H1 (cell line): ENCODE measurements around the gene ENTPD8. TPM values are rescaled to one million over a fixed set of nuclear protein-coding genes. Genes with fewer than 3 reads are reported as not detected.

Source experiments
- CTCF ChIA-PET: fragments of 300-600 bp; sonication (Branson Sonifier 250); formaldehyde crosslinking; loops from one replicate; lab custom pipeline; 2021; ENCODE audit not compliant: partially characterized antibody; lab: Charles Lee
- POLR2A ChIA-PET: fragments of 300-600 bp; sonication (Branson Sonifier 250); formaldehyde crosslinking; loops from one replicate; lab custom pipeline; 2021; ENCODE audit warnings: inconsistent platforms; ENCODE audit not compliant: partially characterized antibody; lab: Charles Lee
- DNase-seq, 2 experiments: peaks; one replicate each; pipeline versions ENCODE4 v3.0.0 to v3.0.0-alpha.2; 2010 to 2022; ENCODE audit warnings: low spot score in 2 of 2, low read depth in 1 of 2, mixed read lengths in 1 of 2
- FAIRE-seq: peaks from 2 replicates; lab custom pipeline; 2011; peaks lifted over from hg19 to GRCh38; lab: Jason Lieb, UNC
- H2AFZ ChIP-seq: 2 replicates; pipeline ENCODE4 v1.8.1; 2012; ENCODE audit warnings: low read length, inconsistent platforms
- H2AK5ac ChIP-seq: 2 replicates; pipeline ENCODE4 v1.6.1; 2013; ENCODE audit warnings: low read depth, low read length
- H2BK120ac ChIP-seq: replicated peaks from 2 replicates; pipeline ENCODE3; 2013; ENCODE audit warnings: low read depth, low read length, inconsistent platforms
- H2BK12ac ChIP-seq: 2 replicates; pipeline ENCODE4 v1.6.1; 2013; ENCODE audit warnings: low read depth, low read length
- H2BK15ac ChIP-seq: 2 replicates; pipeline ENCODE4 v1.6.1; 2013; ENCODE audit warnings: low read length
- H2BK20ac ChIP-seq: 2 replicates; pipeline ENCODE4 v1.6.1; 2013; ENCODE audit warnings: low read length
- H2BK5ac ChIP-seq: 2 replicates; pipeline ENCODE4 v1.6.1; 2013; ENCODE audit warnings: low read depth, low read length
- H3K14ac ChIP-seq: 2 replicates; pipeline ENCODE4 v1.6.1; 2013; ENCODE audit warnings: inconsistent platforms; ENCODE audit not compliant: insufficient read length
- H3K18ac ChIP-seq: 2 replicates; pipeline ENCODE4 v1.6.1; 2013; ENCODE audit warnings: low read length; ENCODE audit errors: extremely low read depth
- H3K23ac ChIP-seq: 2 replicates; pipeline ENCODE4 v1.6.1; 2013; ENCODE audit warnings: inconsistent platforms; ENCODE audit not compliant: insufficient read length
- H3K23me2 ChIP-seq: 2 replicates; pipeline ENCODE4 v1.6.1; 2013; ENCODE audit warnings: low read depth, low read length
- H3K27ac ChIP-seq: 2 replicates; pipeline ENCODE4 v1.6.1; 2011; ENCODE audit warnings: low read depth, low read length, inconsistent platforms
- H3K27me3 ChIP-seq, 4 experiments: replicated peaks in 1 of 4; 1 replicate in 1 of 4; 2 replicates in 3 of 4; pipeline versions ENCODE4 v1.6.1 to v1.8.1; 2011 to 2013; ENCODE audit warnings: low read length in 3 of 4, mild to moderate bottlenecking in 3 of 4, inconsistent platforms in 2 of 4, mixed read lengths in 2 of 4, moderate library complexity in 1 of 4; ENCODE audit not compliant: control insufficient read depth in 3 of 4, insufficient read depth in 3 of 4; ENCODE audit errors: extremely low read depth in 1 of 4
- H3K36me3 ChIP-seq, 4 experiments: 2 replicates each; pipeline versions ENCODE4 v1.6.1 to v1.8.1; 2011 to 2013; ENCODE audit warnings: mild to moderate bottlenecking in 4 of 4, low read length in 3 of 4, moderate library complexity in 2 of 4, control low read depth in 1 of 4, inconsistent platforms in 1 of 4; ENCODE audit not compliant: insufficient read depth in 4 of 4, control insufficient read depth in 2 of 4
- H3K4ac ChIP-seq: replicated peaks from 2 replicates; pipeline ENCODE3; 2013; ENCODE audit warnings: low read length, low read depth, mixed read lengths, inconsistent platforms; ENCODE audit not compliant: insufficient read length
- H3K4me1 ChIP-seq, 4 experiments: replicated peaks in 1 of 4; 1 replicate in 1 of 4; 2 replicates in 3 of 4; pipeline versions ENCODE4 v1.6.1 to v1.8.1; 2011 to 2013; ENCODE audit warnings: low read length in 3 of 4, inconsistent platforms in 2 of 4, mixed read lengths in 1 of 4; ENCODE audit not compliant: insufficient read depth in 4 of 4, control insufficient read depth in 3 of 4
- H3K4me2 ChIP-seq, 2 experiments: 2 replicates each; pipeline versions ENCODE4 v1.6.1 to v1.8.1; 2011 to 2013; ENCODE audit warnings: low read depth in 2 of 2, low read length in 2 of 2, control low read depth in 1 of 2, inconsistent platforms in 1 of 2, mild to moderate bottlenecking in 1 of 2; ENCODE audit not compliant: insufficient read depth in 1 of 2
- H3K4me3 ChIP-seq, 4 experiments: fragments of 200-600, 300-600 bp in 1 of 4; sonication (generic), shearing (Covaris generic), sonication (Bioruptor Twin) in 1 of 4; 2 replicates each; pipeline versions ENCODE4 v1.5.1 to v1.8.1; 2011 to 2016; ENCODE audit warnings: low read length in 4 of 4, low read depth in 3 of 4, control low read depth in 2 of 4, inconsistent platforms in 2 of 4, mild to moderate bottlenecking in 2 of 4, mixed read lengths in 1 of 4, moderate library complexity in 1 of 4; ENCODE audit not compliant: insufficient read depth in 2 of 4; ENCODE audit errors: extremely low read depth in 1 of 4
- H3K56ac ChIP-seq: replicated peaks from 2 replicates; pipeline ENCODE3; 2013; ENCODE audit warnings: low read depth, mild to moderate bottlenecking, mixed read lengths, low read length, inconsistent platforms; ENCODE audit not compliant: insufficient read length
- H3K79me1 ChIP-seq: 2 replicates; pipeline ENCODE4 v1.6.1; 2013; ENCODE audit warnings: low read depth, low read length, control low read depth
- H3K79me2 ChIP-seq, 2 experiments: 2 replicates each; pipeline versions ENCODE4 v1.6.1 to v1.8.1; 2012 to 2013; ENCODE audit warnings: low read length in 2 of 2, mild to moderate bottlenecking in 2 of 2, inconsistent platforms in 1 of 2; ENCODE audit not compliant: insufficient read depth in 2 of 2, control insufficient read depth in 1 of 2
- H3K9ac ChIP-seq, 4 experiments: replicated peaks in 1 of 4; 1 replicate in 1 of 4; 2 replicates in 3 of 4; pipeline versions ENCODE4 v1.6.1 to v1.8.1; 2011 to 2013; ENCODE audit warnings: low read depth in 3 of 4, low read length in 3 of 4, control low read depth in 2 of 4, mild to moderate bottlenecking in 2 of 4, moderate library complexity in 2 of 4, inconsistent platforms in 1 of 4; ENCODE audit errors: extremely low read depth in 1 of 4
- H3K9me3 ChIP-seq, 2 experiments: 2 replicates each; pipeline versions ENCODE4 v1.6.1 to v1.8.1; 2012 to 2013; ENCODE audit warnings: mild to moderate bottlenecking in 2 of 2, moderate library complexity in 2 of 2, control low read depth in 1 of 2, inconsistent platforms in 1 of 2, low read depth in 1 of 2, low read length in 1 of 2, mixed read lengths in 1 of 2; ENCODE audit not compliant: insufficient read depth in 2 of 2
- H4K20me1 ChIP-seq, 2 experiments: replicated peaks in 1 of 2; 2 replicates each; pipeline versions ENCODE3 to v1.8.1; 2011 to 2013; ENCODE audit warnings: inconsistent platforms in 2 of 2, low read length in 2 of 2, mild to moderate bottlenecking in 1 of 2; ENCODE audit not compliant: insufficient read depth in 2 of 2, control insufficient read depth in 1 of 2
- H4K5ac ChIP-seq: 2 replicates; pipeline ENCODE4 v1.6.1; 2013; ENCODE audit warnings: low read length, low read depth, mixed read lengths, inconsistent platforms; ENCODE audit not compliant: insufficient read length
- H4K8ac ChIP-seq: 2 replicates; pipeline ENCODE4 v1.8.0; 2013; ENCODE audit warnings: mild to moderate bottlenecking, moderate library complexity, low read length, inconsistent platforms; ENCODE audit not compliant: insufficient read depth; ENCODE audit errors: extremely low read depth
- H4K91ac ChIP-seq: replicated peaks from 2 replicates; pipeline ENCODE3; 2013; ENCODE audit warnings: low read length, mixed read lengths, inconsistent platforms; ENCODE audit not compliant: insufficient read length
- BCL11A ChIP-seq, 2 experiments: IDR thresholded peaks; one replicate each; pipeline ENCODE4 v1.6.1; 2011; ENCODE audit warnings: low read depth in 2 of 2, low read length in 2 of 2, mild to moderate bottlenecking in 2 of 2
- GTF2F1 ChIP-seq: IDR thresholded peaks from 2 replicates; pipeline ENCODE4 v1.6.1; 2012; ENCODE audit warnings: low read depth, low read length, improper control_type of control experiment, borderline replicate concordance
- HDAC6 ChIP-seq: IDR thresholded peaks from one replicate; pipeline ENCODE4 v1.7.1; 2012; ENCODE audit warnings: low read depth, mild to moderate bottlenecking, inconsistent platforms, low read length, moderate library complexity
- SP2 ChIP-seq: IDR thresholded peaks from 2 replicates; pipeline ENCODE4 v1.6.1; 2012; ENCODE audit warnings: mild to moderate bottlenecking, low read length, inconsistent platforms
- TBP ChIP-seq: IDR thresholded peaks from 2 replicates; pipeline ENCODE4 v1.6.1; 2011; ENCODE audit warnings: low read depth, low read length, improper control_type of control experiment
- YY1 ChIP-seq: IDR thresholded peaks from 2 replicates; pipeline ENCODE4 v1.6.1; 2011; ENCODE audit warnings: low read depth, mild to moderate bottlenecking, low read length
- WGBS, 2 experiments: shearing (Covaris generic) in 1 of 2; methylation state at CpG; one replicate each; pipeline versions ENCODE4 v1.1.6 to v1.1.7; 2013 to 2015; ENCODE audit warnings: low lambda C conversion rate in 2 of 2, mixed read lengths in 2 of 2, inconsistent platforms in 1 of 2, low coverage in 1 of 2, missing lambda C conversion rate in 1 of 2; ENCODE audit not compliant: insufficient replicate concordance in 2 of 2, insufficient coverage in 1 of 2, insufficient read length in 1 of 2; ENCODE audit errors: extremely low coverage in 1 of 2, missing lambda C conversion rate in 1 of 2; 5-methylcytosine and 5-hydroxymethylcytosine counted together
- polyA plus RNA-seq, 7 experiments: library from polyadenylated mRNA; depleted of rRNA in 3 of 7; stranded (reverse) in 5 of 7; unstranded in 2 of 7; fragments of >200 nt in 5 of 7; fragments of 200-250 nt in 2 of 7; gene quantifications; 1 replicate in 5 of 7; 2 replicates in 1 of 7; 4 replicates in 1 of 7; pipeline versions ENCODE4 v1.2.1 to v1.2.3, GENCODE V29; 2011 to 2013; ENCODE audit warnings: missing spikeins in 2 of 7, mixed read lengths in 2 of 7
- total RNA-seq: library from RNA; stranded (reverse); fragmentation: NEBNext Ultra II Directional; extraction: Animal tissue kit (Norgen Biotek cat#: 25700); gene quantifications from 2 replicates; pipeline ENCODE4 v1.2.1, GENCODE V29; 2021

Gene ENTPD8
- total and polyA plus RNA-seq, 2 of the 8 experiments (the other 6 are each of a cell fraction or from before 2014, with no cell fraction given), result 0.48 to 0.51 TPM

DNA sequence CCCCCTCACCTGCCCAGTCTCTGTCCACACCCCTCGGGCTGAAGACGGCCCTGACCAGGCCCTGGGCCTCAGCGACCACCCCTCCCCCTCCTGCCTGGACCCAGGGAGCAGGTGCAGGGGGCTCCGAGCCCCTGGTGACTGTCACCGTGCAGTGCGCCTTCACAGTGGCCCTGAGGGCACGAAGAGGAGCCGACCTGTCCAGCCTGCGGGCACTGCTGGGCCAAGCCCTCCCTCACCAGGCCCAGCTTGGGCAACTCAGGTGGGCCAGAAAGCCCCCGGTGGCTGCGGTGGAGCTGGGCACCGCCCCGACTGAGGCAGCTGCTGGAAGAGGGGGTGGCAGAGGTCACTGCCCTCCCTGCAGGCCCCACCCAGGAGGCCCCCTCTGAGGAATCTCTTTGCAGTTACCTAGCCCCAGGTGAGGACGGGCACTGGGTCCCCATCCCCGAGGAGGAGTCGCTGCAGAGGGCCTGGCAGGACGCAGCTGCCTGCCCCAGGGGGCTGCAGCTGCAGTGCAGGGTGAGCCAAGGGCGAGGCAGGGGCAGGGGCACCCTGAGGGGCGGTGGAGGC, 7.7 kb downstream of the ENTPD8 start:
- Histone ChIP-seq H3K4me2 (no peak overlapping the region), H2BK120ac (no peak overlapping the region), H2AK5ac (no peak overlapping the region), H2AFZ (no peak overlapping the region), H3K27ac (no peak overlapping the region), H3K4me3 (no peak overlapping the region), H2BK5ac (no peak overlapping the region), H3K79me2 (no peaks in the 10 kb centered on the region), H3K56ac (no peak overlapping the region), H4K91ac (no peak overlapping the region), H3K4ac (no peak overlapping the region), H2BK12ac (no peak overlapping the region), H4K8ac (no peak overlapping the region), H2BK20ac (no peak overlapping the region), H4K20me1 (no peaks in the 10 kb centered on the region)
- POLR2A ChIA-PET, result interaction anchor here (1.1 to 2.5 kb wide), 2 partner anchors 10 to 11 kb away, joined by 4 to 11 read pairs; partner anchors contain the start of genes EXD3 and NOXA1
- DNase-seq (no peak), FAIRE-seq (no peak)
- TF ChIP-seq SP2, result no peak
- no peak for TF ChIP-seq YY1
- TF ChIP-seq TBP, result no peak
- no peak for TF ChIP-seq GTF2F1
- no peak for TF ChIP-seq HDAC6
- no peak for TF ChIP-seq BCL11A (IDR thresholded peaks at IDR 0.05; ENCODE audit: low read depth in 2 of 2, low read length in 2 of 2)
- TF ChIP-seq, all 59 proteins: peak for 0
- CTCF ChIA-PET, result interaction anchor here (2.3 to 2.5 kb wide), 2 partner anchors 10 to 12 kb away, joined by 6 to 7 read pairs; partner anchors contain the start of genes EXD3 and NOXA1
- H3K9ac ChIP-seq, result no peak overlapping the region
- no peaks in the 10 kb centered on the region for H3K9me3 ChIP-seq
- 88% methylated on average over 13 of the region's 19 CpGs; no CpG with 5 or more reads in 1 of the 2 experiments for WGBS, 2 experiments
- peaks cover 0 to 3% (median 0%) of the 10 kb centered on the region in 4 experiments; a peak in 2 of 7 replicates for H3K4me1 ChIP-seq
- H4K5ac ChIP-seq, result no peak overlapping the region
- no peak overlapping the region for H3K14ac ChIP-seq
- no peaks in the 10 kb centered on the region for H3K79me1 ChIP-seq
- no peak overlapping the region for H2BK15ac ChIP-seq
- H3K23me2 ChIP-seq, result no peaks in the 10 kb centered on the region
- H3K23ac ChIP-seq, result no peak overlapping the region
- no peak overlapping the region for H3K18ac ChIP-seq
- no peaks in the 10 kb centered on the region for H3K27me3 ChIP-seq
- no peaks in the 10 kb centered on the region for H3K36me3 ChIP-seq
